NCI-H1930 (cell line): ENCODE measurements around the gene ITGAE.

ENCODE experiments used
- DNase-seq, 2 experiments: peaks; one replicate each; lab custom pipeline; 2025; lab: John Stamatoyannopoulos, UW

The ITGAE gene

DNA sequence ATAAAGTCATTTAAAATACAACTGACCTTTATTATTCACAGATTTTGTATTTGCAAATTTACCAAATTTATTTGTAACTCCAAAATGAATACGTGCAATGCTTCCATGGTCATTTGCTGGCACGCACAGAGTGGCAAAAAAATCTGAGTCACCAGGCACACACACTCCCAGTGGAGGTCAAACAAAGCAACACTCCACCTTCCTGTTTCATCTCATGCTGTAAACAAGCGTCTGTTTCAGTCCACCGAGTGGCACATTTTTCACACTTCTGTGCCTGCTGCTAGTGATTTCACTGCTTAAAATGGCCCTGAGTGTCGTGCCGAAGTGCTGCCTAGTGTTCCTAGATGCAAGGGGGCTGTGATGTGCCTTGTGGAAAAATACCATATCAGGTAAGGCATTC is 17.8 kb upstream of the ITGAE start:
- DNase-seq, result no peak

DNA sequence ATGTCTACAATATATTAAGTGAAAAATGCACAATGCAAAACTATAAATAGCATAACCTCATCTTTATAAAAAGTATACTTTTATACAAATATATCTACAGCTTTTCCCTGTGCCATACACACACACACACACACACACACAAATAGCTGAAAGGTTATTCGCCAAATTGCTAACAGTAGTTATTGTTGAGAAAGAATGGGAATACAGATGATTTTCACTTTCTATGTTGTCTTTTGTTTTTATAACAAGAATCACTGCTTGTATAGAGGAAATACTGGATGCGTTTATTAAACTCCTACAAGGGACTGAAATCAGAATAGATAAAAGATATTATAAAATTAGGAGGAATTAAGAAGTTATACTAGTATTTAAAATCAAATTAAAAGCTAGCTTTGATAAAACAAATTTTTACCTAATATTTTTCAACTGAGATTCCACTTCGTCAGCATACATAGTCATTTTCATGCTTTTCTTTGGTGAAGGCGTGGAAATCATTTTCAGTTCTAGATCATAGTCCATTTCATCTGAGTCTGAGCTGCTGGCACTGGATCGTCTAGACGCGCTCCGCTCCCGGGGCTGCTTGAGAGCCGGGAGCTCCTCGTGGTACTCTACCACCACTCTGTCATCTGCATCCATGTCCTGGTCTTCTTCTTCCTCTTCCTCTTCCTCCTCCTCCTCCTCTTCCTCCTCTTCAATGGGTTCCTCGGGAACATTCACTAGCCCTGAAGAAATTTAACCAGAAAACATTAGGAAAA is 17.0 kb upstream of the ITGAE start:
- DNase-seq, result no peak

DNA sequence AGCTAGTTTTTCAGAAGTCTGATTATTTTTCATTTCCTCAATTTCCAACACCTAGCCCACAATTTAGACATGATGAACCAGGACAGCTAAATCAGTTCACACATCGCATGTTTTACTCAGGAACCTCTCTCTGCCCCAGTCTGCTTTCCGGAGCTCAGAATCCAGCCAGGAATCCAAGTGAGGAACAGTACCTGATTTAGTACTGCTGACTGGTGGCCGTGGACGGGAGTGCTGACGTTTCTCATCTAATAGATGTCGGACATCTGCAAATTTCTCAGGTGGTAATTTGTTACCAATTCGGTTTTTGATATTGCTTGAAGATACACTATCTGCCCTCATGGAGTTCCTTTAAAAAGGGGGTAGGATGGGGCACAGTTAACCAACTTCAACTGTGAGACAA is 14.9 kb upstream of the ITGAE start:
- DNase-seq, result no peak

DNA sequence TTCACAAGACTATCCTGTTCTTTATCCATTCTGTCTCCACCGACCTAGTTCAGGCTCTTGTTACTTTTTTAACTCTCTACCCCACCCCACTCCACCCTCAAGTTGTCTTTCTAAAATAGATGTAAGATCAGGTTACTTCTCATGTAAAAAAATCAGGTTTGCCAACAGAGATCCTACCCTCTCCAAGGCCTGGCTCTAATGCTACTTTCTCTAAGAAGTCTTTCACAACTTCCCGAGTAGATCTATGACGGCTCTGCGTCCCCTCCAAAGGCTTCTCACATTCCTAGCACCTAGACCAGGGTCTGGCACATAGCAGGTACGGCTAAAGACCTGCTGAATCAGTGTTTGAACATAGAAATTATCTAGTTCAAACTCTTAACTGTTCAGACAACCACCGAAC is 14.1 kb upstream of the ITGAE start:
- DNase-seq, result no peak

DNA sequence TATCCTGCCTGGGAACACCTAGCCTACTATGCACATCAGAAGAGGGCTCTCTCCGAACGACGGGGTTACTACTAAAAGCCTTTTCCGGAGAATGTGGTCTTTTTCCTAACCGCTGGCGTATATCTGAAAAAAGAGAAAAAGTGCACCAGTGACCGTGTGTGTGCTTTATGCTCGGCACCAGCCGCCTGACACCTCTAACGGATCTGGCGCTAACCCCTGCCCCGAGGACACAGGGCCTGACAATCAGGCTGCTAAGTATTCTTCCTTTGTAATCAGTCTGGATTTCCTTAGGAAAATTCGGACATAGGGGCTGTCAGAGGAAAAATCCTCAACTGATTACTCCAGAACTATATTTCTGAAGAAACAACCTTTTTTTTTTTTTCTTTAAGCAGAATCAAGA is 13.4 kb upstream of the ITGAE start:
- DNase-seq, result no peak

DNA sequence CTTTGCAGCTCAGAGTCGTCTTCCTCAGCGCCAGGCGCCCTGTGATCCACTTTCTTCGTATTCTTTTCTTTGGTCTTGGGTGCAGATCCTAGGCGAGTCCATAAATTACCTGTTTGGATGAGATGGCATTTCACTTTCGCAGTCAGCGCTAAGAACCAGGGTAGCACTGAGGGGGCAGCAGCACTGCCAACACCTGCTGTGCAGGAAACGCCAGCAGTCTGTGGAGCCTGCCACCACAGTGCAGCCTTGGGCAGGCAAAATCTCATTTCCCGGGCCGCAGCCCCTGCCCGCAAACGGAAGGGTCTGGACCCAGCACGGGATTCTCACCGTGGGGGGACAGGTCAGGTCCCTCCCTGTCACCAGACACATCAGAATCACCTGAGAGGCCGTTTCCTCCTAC is 12.2 kb upstream of the ITGAE start:
- DNase-seq, result no peak

DNA sequence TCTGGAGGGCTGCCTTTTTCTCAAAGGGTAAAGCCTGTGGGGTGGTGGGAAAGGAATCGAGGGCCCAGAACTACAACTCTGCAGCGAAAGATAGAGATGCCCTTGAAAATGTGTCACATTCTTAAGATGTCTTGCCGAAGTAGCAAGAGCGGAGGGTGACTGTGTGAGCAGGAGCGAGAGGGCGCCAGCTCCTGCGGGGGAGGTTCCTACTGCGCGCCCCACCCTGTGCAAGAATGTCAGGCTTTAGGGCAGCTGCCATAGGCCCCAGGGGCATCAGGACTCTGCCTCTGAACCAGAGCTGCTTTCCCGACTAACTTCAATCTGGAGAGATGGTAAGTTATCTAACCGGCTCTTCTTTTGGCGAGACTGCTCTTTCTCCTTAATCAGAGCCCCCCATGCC is 11.8 kb upstream of the ITGAE start:
- DNase-seq, result no peak

DNA sequence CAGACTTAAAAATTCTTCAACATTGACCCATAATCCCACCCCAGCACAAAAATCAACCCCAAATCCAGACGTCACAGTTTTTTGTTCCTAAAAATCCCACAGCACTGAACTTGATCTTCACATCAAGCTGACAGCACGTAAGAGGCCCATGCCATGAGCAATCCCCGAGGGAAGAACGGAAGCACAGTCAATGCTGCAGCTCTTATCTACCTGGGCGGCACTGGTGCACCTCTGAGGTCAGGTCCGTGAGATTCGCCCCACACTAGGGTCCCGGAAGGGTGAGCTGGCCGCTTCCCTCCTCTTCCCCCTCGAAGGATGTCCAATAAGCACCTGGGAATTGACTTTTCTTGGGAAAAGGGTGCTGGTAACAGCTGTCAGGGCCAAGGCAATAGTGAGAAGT is 11.3 kb upstream of the ITGAE start:
- DNase-seq, result no peak

DNA sequence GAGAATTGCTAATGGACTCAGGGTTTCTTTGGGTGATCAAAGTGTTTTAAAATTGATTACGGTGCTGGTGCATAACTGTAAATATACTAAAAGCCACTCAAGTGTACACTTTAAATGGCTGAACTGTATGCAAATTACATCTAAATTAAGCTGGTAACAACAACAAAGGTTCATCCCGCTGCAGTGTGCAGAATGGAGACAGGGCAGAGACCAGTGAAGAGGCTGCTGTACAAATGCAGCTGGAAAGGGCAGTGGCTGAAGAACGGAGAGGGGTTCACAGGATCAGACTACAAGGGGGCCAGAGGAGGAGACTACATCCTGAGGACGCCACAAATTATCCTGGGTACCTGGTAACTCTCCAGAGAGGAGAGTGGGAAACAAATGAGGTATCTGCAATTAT is 9.0 kb upstream of the ITGAE start:
- DNase-seq, result no peak

DNA sequence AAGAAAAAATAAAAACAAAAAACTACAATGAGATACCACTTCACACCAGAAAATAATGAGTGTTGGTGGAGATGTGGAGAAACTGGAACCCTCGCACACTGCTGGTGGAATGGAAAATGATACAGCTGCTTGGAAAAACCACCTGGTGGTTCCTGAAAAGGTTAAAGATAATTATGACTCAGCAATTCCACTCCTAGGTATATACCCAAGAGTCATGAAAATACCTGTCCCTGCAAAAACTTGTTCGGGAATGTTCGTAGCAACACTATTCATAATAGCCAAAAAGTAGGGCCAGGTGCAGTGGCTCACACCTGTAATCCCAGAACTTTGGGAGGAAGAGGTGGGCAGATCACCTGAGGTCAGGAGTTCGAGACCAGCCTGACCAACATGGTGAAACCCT is 8.1 kb upstream of the ITGAE start:
- DNase-seq, result no peak

DNA sequence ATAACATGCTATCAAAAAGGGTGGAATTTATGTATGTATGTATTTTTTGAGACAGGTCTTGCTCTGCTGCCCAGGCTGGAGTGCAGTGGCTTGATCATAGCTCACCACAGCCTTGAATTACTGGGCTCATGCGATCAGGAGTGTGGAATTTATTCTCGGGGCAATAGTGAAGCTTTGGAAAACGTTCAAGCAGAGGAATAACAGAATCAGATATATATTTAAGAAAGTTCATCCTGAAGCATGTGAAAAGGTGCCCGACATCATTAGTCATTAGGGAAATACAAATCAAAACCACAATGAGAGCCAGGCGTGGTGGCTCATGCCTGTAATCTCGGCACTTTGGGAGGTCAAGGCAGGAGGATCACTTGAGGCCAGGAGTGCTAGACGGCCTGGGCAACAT is 7.7 kb upstream of the ITGAE start:
- DNase-seq, result no peak

DNA sequence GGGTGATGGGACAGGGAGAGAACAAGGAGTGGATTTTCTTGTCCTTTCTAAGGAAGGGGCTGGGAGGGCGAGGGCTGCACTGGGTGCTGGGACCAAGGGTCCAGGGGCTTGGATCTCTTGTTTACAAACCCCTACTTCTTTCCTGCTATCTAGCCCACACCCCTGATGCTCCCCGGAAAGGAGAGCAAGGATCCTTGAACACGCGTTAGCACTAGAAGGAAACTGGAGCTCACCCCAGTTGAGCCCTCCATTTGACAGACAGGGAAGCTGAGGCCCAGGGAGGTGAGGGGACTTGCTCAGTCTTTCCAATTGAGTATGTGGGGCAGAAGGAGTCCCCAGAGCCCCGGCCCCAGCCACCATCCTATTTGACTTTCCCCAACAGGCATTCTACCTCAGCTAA is 4.6 kb upstream of the ITGAE start:
- DNase-seq, result no peak

DNA sequence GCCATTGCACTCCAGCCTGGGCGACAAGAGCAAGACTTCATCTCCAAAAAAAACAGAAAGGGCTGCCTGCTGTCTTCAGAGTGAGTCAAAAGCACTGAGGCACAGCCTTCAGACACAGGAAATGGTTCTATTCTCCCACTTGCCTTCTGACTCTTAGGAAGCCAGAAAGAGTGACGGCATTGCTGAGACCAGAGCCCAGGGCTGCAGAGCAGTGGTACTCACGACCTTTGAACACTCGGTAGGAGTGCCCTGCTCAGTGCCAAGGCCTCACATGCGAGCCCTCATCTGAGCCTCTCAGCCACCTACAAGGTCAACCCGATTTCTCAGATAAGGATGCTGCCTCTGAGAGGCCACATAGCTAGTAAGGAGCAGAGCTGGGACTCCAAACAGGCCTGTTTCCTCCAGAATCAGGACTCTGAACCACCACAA is 3.5 kb upstream of the ITGAE start:
- DNase-seq, result no peak

DNA sequence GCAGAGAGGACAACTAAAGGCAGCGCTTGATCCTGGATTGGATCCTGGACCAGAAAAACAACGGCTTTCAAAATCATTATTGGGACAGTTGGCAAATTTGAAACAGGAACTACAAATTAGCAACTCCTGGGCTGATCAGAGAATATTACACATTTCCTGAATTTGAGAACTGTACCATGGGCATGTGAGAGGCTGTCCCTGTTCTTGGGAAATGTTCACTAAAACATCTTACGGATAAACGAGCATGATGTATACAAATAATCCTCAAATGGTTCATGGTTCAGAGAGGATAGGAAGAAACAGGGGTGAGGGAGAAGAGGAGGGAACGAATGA is 2.3 kb upstream of the ITGAE start:
- DNase-seq, result no peak

DNA sequence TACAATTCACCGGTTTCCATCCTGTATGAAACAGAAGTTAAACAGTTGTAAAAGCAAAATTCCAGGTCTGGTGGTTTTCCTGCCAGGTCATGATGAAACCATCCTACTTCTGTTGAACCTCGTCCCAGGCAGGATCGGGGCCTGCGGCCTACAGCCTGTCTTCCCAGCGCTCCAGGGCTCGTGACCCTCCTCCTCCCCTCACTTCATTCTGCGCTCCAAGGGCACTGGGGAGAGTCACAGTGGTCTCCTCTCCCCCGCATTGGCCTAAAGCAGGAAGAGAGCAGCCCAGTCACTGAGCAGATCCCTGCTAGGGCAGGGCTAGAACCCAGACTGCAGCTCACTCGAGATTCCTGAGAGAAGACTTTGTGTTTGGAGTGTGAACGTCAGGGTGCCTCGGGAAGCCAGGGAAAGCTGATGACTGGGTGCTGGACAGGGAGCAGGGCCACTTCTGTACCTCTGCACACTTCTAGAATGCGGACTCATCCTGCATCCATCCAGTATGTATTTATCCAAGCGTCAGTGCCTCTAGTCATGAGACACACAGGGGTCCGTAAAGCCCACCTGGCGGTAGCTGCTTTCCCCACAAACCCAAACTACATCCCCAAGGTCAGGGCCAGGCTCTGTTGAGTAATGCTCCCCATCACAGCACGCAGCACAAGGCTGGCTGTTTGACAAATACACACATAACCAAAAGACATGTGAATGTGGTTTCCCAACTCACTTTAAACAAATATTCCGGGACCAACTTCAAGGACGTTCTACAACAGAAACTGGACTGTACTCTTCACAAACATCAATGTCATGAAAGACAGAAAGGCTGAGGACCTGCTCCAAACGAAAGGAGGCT is 1.7 kb upstream of the ITGAE start:
- no peak for DNase-seq

DNA sequence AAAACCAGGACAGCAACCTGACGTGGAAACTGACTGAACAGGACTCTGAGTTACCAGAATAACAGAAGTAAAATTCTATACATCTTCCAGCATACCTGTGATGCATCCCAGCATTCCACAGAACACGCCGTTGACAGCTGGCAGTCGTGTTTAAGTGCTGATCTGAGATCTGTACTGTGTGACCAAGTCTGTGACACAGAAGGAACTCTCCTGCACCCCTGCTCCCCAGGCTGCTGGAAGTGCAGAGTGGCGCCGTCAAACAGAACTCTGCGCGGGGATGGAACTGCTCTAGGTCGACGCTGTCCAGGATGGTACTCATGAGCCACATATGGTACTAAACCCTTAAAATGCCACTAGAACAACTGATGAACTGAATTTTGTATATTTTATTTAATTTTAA is 804 bp upstream of the ITGAE start:
- DNase-seq, result no peak

DNA sequence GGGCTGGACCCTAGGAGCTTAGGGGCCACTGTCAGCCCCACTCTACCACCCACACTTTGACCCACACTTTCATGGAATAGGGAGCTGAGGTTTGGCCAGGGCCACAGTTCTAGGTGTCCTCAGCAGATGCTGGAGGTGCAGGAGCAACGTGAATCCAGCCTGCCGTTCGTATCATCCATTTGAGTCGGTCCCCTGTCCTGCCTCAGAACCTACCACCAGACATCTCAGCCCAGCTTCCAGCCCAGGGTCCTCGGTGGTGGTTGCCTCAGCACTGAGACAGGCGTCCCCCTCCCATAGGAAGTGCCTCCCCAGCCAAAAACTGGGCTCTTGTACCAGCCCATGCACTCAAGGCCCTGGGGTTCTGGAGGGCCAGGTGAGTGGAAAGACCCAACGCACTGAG is 359 bp upstream of the ITGAE start:
- DNase-seq, result no peak

DNA sequence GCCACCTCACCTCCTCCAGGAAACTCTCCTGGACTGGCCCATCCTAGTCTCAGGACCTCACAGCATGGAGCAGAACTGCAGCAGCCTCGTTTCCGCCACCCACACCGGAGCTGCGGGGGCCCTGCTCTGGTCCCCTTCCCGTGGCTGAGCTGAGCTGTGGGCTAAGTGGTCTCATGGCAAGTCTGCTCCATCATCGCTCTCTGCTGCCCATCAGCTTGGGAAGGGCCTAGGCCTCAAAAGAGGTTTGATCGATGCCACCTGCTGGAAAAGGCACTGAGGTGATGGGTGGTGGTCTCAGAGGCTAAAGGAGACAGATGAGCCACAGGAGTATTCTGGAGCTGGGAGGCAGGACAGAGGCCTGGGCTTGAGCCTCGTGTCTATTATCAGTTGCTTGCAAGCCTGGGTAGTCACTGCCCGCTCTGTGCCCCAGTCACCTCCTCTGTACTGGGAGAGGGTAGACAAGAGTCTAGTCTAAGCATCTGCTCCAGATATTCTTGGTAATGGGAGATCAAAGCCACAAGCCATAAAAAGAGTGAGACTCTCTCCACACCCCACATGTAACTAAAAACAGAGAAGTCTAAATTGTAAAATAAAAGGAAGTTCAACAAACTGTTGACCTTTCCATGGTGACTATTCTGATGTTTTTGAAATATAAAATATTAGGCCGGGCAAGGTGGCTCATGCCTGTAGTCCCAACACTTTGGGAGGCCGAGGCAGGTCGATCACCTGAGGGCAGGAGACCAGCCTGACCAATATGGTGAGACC is 1.6 kb downstream of the ITGAE start:
- no peak for DNase-seq

DNA sequence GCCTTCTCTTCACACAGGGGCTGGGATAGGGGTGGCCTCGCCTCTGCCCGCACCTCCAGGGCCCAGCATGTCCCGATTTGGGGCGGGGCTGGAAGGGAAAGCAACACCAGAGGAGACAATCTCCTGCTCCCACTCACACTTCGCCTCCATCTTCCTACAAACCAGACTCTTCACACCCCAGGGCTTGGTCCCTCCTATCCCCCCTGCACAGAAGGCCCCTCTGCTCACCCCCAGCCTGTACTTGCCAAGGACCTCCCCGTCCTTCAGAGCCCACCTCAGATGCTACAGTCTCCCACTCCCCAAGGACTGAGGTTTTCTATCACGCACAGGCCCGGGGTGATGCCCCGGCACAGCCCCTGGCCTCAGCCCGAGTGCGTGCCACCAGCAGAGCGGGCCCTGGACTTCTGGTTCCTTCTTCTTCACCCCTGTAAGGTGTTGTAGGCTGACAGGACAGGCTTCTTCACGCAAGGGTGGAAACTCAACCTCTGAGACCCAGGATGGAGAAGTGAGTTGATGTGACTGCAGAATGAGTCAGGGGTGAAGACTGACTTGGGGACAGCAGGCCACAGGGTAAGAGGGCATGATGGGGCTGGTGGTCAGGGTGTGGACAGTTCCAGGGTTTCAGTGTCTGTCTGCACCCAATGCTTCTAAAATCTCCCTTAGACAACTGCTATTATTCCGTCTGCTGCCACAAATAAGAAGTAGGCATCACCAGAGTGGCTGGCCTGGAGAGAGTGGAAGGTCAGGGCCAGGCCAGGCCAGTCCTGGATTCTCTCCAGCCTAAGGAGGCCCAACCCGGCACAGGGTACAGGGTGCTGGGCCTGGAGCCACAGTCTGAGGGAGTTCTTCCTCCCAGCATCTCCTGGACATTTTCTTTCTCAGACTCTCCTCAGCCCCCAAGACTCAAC is 2.5 kb downstream of the ITGAE start:
- DNase-seq, result no peak

DNA sequence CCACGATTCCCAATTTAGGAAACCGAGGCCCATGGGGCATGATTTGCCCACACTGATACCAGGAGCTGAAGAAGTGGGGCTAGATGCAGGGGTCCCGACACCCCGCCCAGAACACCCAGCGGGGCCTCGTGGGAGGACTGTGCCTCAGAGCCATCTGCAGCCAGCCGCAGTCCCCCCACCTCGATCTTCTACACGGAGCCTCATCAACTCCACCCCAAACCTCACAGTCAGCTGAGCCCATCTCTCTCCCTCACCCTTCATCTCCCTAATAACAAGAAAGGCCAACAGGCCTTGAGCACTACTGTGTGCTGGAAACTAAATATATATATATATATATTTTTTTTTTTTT is 4.2 kb downstream of the ITGAE start:
- no peak for DNase-seq

DNA sequence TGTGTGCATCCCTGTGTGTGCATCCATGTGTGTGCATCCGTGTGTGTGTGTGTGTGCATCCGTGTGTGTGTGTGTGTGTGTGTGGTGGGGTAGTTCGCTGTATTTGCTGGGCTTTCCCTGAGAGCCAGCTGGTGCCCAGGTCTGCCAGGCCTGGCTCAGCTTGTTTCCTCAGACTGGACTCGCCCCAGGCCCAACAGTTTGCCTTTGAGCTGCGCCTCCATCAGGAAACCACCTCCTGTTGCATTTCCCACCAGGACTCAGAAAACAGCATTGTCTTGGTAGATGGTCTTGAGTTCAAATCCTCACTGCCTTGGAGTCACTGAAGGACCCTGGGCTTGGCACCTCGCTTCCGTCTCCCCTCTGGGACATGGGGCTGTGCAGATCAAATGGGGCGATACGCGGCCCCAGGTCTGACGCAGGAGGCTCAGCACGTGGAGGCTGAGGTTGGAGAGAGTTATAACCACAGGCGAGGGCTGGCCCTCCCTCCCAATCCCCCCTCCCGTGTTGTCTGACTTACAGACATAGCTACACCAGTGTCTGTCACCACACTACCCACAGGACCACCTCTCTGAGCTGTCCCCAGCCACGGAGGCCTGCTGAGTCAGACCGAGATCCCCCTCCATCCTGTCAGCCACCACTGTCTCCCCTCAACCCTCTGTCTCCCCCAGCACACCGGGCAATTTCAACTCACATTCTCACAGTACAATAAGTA is 4.7 kb downstream of the ITGAE start:
- DNase-seq, result no peak
